DOHH2 (cell line): ENCODE measurements around the gene EIF4E3.

ENCODE experiments used
- EZH2phosphoT487 ChIP-seq: fragments of 200-600 bp; sonication (generic); IDR thresholded peaks from 2 replicates; pipeline ENCODE4 v1.6.1; 2017; ENCODE audit warnings: borderline replicate concordance, mild to moderate bottlenecking, antibody characterized with exemption, low read length, moderate library complexity, mixed read lengths
- TF ChIP-seq, protein P1 (sequence below): fragments of 200-600 bp; sonication (generic); IDR thresholded peaks from one replicate; pipeline ENCODE4 v1.5.1; 2014; ENCODE audit warnings: antibody characterized with exemption, mild to moderate bottlenecking, low read depth, low read length; ENCODE audit not compliant: poor library complexity, severe bottlenecking

DNA sequence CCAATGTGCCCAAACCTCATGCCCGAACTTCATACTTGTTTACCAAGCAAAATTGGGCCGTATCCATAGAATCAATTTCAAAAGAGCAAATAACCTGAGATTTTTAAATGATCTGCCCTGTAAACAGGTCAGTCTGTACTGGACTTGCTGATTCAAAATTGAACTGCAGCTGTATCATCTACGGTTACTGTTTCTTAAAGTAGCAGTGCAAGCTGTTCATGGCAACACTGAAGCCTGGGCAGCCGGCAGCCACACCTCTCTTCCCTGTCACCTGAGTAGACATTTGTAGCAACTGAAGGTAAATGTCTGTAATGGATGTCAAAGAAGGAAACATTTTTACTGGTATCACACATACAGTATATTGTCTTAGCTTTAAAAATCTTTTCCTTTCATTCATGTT lies 10.6 kb downstream of the EIF4E3 start:
- TF ChIP-seq, protein P1, sequence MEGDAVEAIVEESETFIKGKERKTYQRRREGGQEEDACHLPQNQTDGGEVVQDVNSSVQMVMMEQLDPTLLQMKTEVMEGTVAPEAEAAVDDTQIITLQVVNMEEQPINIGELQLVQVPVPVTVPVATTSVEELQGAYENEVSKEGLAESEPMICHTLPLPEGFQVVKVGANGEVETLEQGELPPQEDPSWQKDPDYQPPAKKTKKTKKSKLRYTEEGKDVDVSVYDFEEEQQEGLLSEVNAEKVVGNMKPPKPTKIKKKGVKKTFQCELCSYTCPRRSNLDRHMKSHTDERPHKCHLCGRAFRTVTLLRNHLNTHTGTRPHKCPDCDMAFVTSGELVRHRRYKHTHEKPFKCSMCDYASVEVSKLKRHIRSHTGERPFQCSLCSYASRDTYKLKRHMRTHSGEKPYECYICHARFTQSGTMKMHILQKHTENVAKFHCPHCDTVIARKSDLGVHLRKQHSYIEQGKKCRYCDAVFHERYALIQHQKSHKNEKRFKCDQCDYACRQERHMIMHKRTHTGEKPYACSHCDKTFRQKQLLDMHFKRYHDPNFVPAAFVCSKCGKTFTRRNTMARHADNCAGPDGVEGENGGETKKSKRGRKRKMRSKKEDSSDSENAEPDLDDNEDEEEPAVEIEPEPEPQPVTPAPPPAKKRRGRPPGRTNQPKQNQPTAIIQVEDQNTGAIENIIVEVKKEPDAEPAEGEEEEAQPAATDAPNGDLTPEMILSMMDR, result no peak
- no peak for TF ChIP-seq EZH2phosphoT487
